ENCODE measurements around the gene SH3GL3.

DNA sequence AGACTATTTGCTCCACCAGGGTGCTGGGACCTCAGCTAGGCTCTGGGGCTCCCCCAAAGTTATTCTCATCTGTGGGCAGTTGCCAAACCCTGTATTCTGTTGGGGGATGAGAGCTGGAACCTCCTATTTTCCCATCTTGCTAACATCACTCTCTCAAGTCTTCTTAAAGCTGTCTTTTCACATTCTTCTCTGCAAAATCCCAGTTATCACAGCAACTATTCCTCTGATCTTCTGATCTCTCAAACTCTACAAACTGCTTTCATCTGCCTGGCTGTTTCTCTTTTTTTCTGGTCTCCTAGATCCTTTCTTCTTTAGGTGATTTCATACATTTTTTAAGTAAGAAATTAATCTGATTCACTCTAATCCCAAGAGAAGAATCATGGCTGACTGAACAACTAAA lies 196.1 kb downstream of the SH3GL3 start:
- TF ChIP-seq, protein P1, sequence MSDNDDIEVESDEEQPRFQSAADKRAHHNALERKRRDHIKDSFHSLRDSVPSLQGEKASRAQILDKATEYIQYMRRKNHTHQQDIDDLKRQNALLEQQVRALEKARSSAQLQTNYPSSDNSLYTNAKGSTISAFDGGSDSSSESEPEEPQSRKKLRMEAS (IDR thresholded peaks at IDR 0.05), result no peak
- no peak for TF ChIP-seq HDAC2 (IDR thresholded peaks at IDR 0.05; ENCODE audit: borderline replicate concordance in 1 of 2, low read depth in 2 of 2, low read length in 2 of 2)
- no peak for TF ChIP-seq CEBPB (IDR thresholded peaks at IDR 0.05; ENCODE audit: low read depth, low read length)
- TF ChIP-seq, protein P2, sequence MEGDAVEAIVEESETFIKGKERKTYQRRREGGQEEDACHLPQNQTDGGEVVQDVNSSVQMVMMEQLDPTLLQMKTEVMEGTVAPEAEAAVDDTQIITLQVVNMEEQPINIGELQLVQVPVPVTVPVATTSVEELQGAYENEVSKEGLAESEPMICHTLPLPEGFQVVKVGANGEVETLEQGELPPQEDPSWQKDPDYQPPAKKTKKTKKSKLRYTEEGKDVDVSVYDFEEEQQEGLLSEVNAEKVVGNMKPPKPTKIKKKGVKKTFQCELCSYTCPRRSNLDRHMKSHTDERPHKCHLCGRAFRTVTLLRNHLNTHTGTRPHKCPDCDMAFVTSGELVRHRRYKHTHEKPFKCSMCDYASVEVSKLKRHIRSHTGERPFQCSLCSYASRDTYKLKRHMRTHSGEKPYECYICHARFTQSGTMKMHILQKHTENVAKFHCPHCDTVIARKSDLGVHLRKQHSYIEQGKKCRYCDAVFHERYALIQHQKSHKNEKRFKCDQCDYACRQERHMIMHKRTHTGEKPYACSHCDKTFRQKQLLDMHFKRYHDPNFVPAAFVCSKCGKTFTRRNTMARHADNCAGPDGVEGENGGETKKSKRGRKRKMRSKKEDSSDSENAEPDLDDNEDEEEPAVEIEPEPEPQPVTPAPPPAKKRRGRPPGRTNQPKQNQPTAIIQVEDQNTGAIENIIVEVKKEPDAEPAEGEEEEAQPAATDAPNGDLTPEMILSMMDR (IDR thresholded peaks at IDR 0.05; ENCODE audit: control extremely low read depth in 1 of 3, insufficient read depth in 1 of 3, low read depth in 1 of 3, low read length in 3 of 3), result no peak
- TF ChIP-seq MAFK (IDR thresholded peaks at IDR 0.05; ENCODE audit: low read depth, low read length), result no peak
- no peak for TF ChIP-seq POLR2A (IDR thresholded peaks at IDR 0.05; ENCODE audit: control extremely low read depth in 1 of 2, low read depth in 2 of 2, low read length in 2 of 2)
- TF ChIP-seq ASH2L (IDR thresholded peaks at IDR 0.05; ENCODE audit: low read length), result no peak

Data from H1 (cell line).